GM12892 (cell line): ENCODE measurements around the gene CXCL13.

Source experiments
- POLR2A ChIP-seq: IDR thresholded peaks from 2 replicates; pipeline ENCODE4 v1.6.1; 2011; ENCODE audit warnings: low read depth, low read length, control low read depth
- POLR2AphosphoS5 ChIP-seq: IDR thresholded peaks from 2 replicates; pipeline ENCODE4 v1.6.1; 2011; ENCODE audit warnings: low read depth, low read length, control low read depth
- TAF1 ChIP-seq: IDR thresholded peaks from 2 replicates; pipeline ENCODE4 v1.6.1; 2011; ENCODE audit warnings: low read depth, mild to moderate bottlenecking, control low read depth, low read length, borderline replicate concordance

- TF ChIP-seq POLR2A (no peak), POLR2AphosphoS5 (no peak), TAF1 (no peak)
Observed at GRCh38 chr4:77601614-77602187, 3.9 kb upstream of the CXCL13 start.
